GM12891 (cell line): ENCODE data around the gene OR51B2.

Experiments
- PAX5 ChIP-seq: IDR thresholded peaks from 2 replicates; pipeline ENCODE4 v1.6.1; 2011; ENCODE audit warnings: low read length, moderate library complexity, mild to moderate bottlenecking; ENCODE audit not compliant: insufficient read depth, severe bottlenecking
- POLR2A ChIP-seq: IDR thresholded peaks from 2 replicates; pipeline ENCODE4 v1.6.1; 2011; ENCODE audit warnings: low read depth, low read length, control low read depth
- POLR2AphosphoS5 ChIP-seq: IDR thresholded peaks from 2 replicates; pipeline ENCODE4 v1.6.1; 2011; ENCODE audit warnings: low read depth, low read length, control low read depth
- POU2F2 ChIP-seq: IDR thresholded peaks from 2 replicates; pipeline ENCODE4 v1.6.1; 2011; ENCODE audit warnings: low read depth, mild to moderate bottlenecking, control low read depth, low read length, moderate library complexity
- TAF1 ChIP-seq: IDR thresholded peaks from 2 replicates; pipeline ENCODE4 v1.6.1; 2011; ENCODE audit warnings: low read depth, low read length, control low read depth

DNA sequence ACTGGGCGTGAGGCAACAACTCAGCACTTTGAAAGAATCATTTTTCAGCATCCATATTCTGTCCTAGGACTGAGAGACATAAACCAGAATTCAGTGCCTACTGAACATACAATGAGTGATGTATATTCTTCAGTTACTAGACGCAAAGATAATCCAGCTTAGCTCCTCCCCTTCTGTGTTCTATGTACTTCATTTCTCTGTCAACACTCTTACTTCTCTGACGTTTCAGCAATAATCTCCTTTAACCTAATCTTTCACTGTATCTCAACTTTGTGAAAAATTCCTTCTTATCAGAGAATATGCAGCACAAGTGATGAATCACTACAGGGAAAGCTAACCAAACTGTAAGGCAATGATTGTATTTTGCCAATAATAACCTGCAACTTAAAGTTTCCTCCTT, 21.7 kb upstream of the OR51B2 start:
- TF ChIP-seq POLR2A (no peak), POU2F2 (no peak), TAF1 (no peak), POLR2AphosphoS5 (no peak), PAX5 (no peak)
